Colonic mucosa (tissue), 4 donors: ENCODE measurements around the gene PAIP1. TPM values are rescaled to one million over a fixed set of nuclear protein-coding genes. Genes with fewer than 3 reads are reported as not detected.
"Not testable (repeated sequence)": the region's sequence is repeated elsewhere in the genome, so short reads cannot be mapped to it uniquely, and the experiment has no call there.

Source experiments
- DNase-seq: peaks from one replicate; pipeline ENCODE4 v3.0.0-alpha.2; 2020
- H3K27ac ChIP-seq: fragments of 200-600 bp; one replicate; pipeline ENCODE4 v1.8.0; 2021
- H3K27me3 ChIP-seq: fragments of 200-600 bp; one replicate; pipeline ENCODE4 v1.8.0; 2021
- H3K36me3 ChIP-seq: fragments of 200-600 bp; one replicate; pipeline ENCODE4 v1.8.0; 2021
- H3K4me1 ChIP-seq: fragments of 200-600 bp; one replicate; pipeline ENCODE4 v1.8.0; 2021; ENCODE audit warnings: mild to moderate bottlenecking
- H3K4me3 ChIP-seq: fragments of 200-600 bp; one replicate; pipeline ENCODE4 v1.8.0; 2021
- H3K9ac ChIP-seq, 2 donors: one replicate each; pipeline ENCODE4 v1.7.0; 2013; ENCODE audit warnings: control low read depth in 2 of 2, low read depth in 2 of 2, low read length in 2 of 2
- H3K9me3 ChIP-seq: fragments of 200-600 bp; one replicate; pipeline ENCODE4 v1.8.0; 2021
- intact Hi-C: fragments of 100-400 bp; cut with DNase I; formaldehyde crosslinking; loops from one replicate; pipeline ENCODE4 v1.14.1; 2022
- total RNA-seq, 2 donors: library from RNA; stranded (reverse); fragmentation: NEBNext Ultra II Directional in 1 of 2; extraction: Animal tissue kit (Norgen Biotek cat#: 25700) in 1 of 2; gene quantifications; one replicate each; pipeline ENCODE4 v1.2.1, GENCODE V29; 2021
- TF ChIP-seq, protein P1 (sequence below): fragments of 200-600 bp; IDR thresholded peaks from one replicate; pipeline ENCODE4 v1.8.0; 2022; ENCODE audit warnings: antibody characterized with exemption, mild to moderate bottlenecking
- donor health status: healthy.
- donor health status: DM: no; HTN: no; CAD: no.
- donor health status: DM: no; HTN: no; CAD: no.

Gene PAIP1
- total RNA-seq, 2 donors from 2014 or later, result 53.1 to 65.6 TPM

DNA sequence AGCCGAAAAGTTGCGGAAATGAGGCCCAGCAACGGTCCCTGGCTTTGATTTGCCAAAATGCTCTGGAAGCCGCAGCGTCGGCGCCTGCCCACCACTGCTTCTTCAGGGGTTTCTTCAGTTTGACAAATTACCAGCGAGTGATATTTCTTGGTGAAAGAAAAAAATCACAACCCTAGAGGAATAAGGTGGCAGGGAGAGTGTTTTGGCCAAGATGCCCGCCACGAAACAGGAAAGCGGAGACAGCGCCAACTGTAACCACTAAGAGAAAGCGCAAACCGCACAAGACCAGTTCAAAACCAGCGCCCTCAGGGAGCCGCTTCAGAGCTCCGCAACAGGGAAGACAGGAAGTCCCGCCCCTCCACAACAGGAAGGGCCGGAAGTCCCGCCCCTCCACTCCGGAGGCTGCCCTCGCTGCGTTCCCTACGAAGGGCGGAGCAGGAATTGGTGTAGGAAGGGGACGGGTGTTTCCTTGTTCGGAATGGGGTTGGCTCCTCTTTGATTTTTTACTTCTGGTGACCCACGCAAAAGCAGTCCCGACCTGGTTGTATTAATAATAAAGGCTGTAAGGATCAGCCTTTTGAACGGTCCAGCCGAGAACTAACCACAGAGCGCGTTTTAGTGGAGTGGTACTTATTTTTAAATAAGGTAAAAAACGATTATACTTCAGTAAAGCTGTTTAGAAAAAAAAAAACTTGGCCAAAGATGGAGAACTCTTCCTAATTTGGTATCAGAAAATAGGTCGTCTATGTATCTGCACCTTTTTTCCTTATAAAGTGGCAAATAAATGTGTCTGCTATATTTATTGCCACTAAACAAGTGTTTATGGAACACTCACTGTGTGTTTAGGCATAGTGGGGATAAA, 41.8 kb downstream of the PAIP1 start, which contains the start of gene C5orf34:
TSS of gene C5orf34 (minus strand) at position 333 of the 862 bp plus-strand sequence. CDS start 5,809 bp downstream, outside the sequence.
- TF ChIP-seq, protein P1, sequence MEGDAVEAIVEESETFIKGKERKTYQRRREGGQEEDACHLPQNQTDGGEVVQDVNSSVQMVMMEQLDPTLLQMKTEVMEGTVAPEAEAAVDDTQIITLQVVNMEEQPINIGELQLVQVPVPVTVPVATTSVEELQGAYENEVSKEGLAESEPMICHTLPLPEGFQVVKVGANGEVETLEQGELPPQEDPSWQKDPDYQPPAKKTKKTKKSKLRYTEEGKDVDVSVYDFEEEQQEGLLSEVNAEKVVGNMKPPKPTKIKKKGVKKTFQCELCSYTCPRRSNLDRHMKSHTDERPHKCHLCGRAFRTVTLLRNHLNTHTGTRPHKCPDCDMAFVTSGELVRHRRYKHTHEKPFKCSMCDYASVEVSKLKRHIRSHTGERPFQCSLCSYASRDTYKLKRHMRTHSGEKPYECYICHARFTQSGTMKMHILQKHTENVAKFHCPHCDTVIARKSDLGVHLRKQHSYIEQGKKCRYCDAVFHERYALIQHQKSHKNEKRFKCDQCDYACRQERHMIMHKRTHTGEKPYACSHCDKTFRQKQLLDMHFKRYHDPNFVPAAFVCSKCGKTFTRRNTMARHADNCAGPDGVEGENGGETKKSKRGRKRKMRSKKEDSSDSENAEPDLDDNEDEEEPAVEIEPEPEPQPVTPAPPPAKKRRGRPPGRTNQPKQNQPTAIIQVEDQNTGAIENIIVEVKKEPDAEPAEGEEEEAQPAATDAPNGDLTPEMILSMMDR, result no peak
- Histone ChIP-seq H3K27ac (peak within 1 kb of the TSS; percentile 80), H3K9me3 (no peaks in the 10 kb centered on the region), H3K4me1 (peaks cover 7% of the 10 kb centered on the region), H3K4me3 (peak within 1 kb of the TSS; percentile 57), H3K9ac (peak within 1 kb of the TSS; percentile 46 to 68), H3K36me3 (no peaks in the 10 kb centered on the region), H3K27me3 (no peaks in the 10 kb centered on the region)
- DNase-seq, result peak; percentile 98
- intact Hi-C loops, result no loop called here

DNA sequence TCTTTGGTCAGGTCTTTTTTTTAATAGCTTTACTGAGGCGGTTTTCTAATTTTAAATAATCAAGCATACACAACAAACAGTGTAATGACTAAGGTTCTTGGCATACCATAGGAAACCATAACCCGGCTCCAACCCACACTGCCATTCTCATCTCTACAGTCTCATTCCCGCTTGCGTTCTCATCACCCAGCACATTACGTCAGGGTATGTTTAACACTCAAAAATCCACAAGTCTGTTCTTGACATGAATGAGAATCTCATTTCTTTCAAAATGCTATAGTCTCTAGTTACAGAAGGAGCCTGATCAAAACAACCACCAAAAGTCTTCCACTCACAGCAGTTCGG, 42.4 kb downstream of the PAIP1 start:
- Histone ChIP-seq H3K27ac (peak overlapping the region; percentile 80), H3K9me3 (no peaks in the 10 kb centered on the region), H3K9ac (peak overlapping the region; percentile 46 to 68), H3K4me1 (peaks cover 7% of the 10 kb centered on the region), H3K36me3 (no peaks in the 10 kb centered on the region), H3K27me3 (no peaks in the 10 kb centered on the region), H3K4me3 (peak overlapping the region; percentile 57)
- TF ChIP-seq, protein P1, result no peak
- no peak for DNase-seq
- intact Hi-C loops, result no loop called here

DNA sequence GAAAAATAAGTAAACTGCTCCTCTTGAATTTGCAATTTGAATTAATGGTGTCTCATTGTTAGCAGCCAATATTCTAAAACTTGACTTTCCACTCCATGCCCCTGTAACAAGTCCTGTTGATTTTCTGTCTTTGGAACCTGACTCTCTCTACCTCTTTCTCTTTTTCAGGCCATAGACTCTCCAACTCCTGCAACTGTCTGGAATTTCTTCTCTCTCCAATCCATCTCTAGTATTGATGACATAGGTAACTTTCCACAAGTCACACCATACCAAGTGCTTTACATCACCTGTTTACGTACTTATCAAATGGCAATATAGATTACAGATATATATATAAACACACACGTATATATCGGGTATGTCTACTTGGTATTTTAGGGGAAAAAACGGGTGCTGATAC, 42.9 kb downstream of the PAIP1 start:
- TF ChIP-seq, protein P1, result no peak
- Histone ChIP-seq H3K9ac (no peak overlapping the region), H3K27me3 (no peaks in the 10 kb centered on the region), H3K4me1 (peaks cover 7% of the 10 kb centered on the region), H3K36me3 (no peaks in the 10 kb centered on the region), H3K4me3 (peak overlapping the region; percentile 57), H3K27ac (peak overlapping the region; percentile 80), H3K9me3 (no peaks in the 10 kb centered on the region)
- intact Hi-C loops, result no loop called here
- DNase-seq, result no peak

DNA sequence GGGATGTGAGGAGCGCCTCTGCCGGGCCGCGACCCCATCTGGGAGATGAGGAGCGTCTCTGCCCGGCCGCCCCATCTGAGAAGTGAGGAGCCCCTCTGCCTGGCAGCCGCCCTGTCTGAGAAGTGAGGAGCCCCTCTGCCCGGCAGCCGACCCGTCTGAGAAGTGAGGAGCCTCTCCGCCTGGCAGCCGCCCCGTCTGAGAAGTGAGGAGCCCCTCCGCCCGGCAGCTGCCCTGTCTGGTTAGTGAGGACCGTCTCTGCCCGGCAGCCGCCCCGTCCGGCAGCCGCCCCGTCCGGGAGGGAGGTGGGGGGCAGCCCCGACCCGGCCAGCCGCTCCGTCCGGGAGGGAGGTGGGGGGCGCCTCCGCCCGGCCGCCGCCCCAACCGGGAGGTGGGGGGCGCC, 45.8 kb downstream of the PAIP1 start:
- H3K27me3 ChIP-seq, DNase-seq, intact Hi-C loops, H3K9me3 ChIP-seq, H3K4me3 ChIP-seq, H3K9ac ChIP-seq, H3K27ac ChIP-seq, H3K36me3 ChIP-seq, H3K4me1 ChIP-seq: not testable (repeated sequence)

DNA sequence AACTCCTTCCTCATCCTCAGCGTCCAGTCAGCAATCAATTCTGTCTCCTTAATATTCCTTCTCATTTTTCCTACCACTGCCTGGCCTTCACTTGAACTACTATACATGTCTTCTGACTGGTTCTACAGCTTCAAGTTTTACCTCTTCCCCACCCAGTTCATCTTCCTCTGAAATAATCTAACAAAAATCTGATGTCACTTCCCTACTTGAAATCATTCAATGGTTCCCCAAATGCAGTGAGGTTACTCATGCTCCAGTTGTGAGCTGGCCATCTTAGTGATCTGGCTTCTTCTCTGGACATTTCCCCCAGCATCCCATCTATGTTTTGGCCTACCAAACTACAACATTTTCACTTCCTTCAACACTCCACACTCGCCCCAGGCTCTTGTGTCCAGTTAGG, 58.3 kb downstream of the PAIP1 start:
- Histone ChIP-seq H3K4me3 (no peak overlapping the region), H3K27me3 (no peaks in the 10 kb centered on the region), H3K36me3 (no peaks in the 10 kb centered on the region), H3K9ac (no peak overlapping the region), H3K4me1 (no peaks in the 10 kb centered on the region), H3K9me3 (no peaks in the 10 kb centered on the region), H3K27ac (no peak overlapping the region)
- TF ChIP-seq, protein P1, result no peak
- intact Hi-C loops, result no loop called here
- no peak for DNase-seq
